ENCODE data around the gene CMTM1.
A peak's percentile ranks its signal among the peaks of the same experiment; 100 is the strongest.

Gene CMTM1

DNA sequence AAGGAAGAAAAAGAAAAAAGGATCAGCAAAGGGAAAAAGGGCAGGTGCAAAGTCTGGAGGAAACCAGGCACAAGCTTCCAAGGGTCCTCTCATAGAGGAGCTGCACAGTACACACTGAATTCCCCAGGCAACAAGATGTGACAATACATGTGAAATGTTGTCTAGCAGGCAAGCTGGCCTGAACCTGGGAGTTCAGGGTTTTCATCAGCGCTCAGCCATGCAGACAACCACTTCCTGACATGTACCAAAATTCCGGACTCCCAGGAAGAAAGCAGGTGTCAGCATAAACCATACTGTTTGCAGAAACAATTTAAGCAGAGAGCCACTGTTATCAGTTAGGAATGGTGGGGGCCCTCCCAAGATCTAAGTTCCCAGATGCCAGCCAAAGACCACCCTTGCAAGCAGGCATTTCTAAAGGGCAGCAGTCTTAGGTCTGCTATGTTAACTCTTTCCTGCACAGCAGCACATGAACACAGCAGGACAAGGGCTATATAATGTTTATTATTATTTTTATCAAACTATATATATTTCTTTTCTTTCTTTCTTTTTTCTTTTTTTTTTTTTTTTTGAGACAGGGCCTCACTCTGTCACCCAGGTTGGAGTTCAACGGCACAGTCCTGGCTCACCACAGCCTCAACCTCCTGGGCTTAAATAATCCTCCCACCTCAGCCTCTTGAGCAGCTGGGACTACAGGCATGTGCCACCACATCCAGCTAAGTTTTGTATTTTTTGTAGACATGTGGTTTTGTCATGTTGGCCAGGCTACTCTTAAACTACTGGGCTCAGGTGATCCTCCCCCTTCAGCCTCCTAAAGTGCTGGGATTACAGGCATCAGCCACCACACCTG is 26.4 kb upstream of the CMTM1 start:
- no peaks in the 10 kb centered on the region for H3K36me3 ChIP-seq (ENCODE audit: low read length)
- no peaks in the 10 kb centered on the region for H4K20me1 ChIP-seq (ENCODE audit: low read depth, low read length)
- TF ChIP-seq EZH2phosphoT487 (conservative IDR thresholded peaks at IDR 0.05; ENCODE audit: low read length) = no peak
- TF ChIP-seq, protein P1, sequence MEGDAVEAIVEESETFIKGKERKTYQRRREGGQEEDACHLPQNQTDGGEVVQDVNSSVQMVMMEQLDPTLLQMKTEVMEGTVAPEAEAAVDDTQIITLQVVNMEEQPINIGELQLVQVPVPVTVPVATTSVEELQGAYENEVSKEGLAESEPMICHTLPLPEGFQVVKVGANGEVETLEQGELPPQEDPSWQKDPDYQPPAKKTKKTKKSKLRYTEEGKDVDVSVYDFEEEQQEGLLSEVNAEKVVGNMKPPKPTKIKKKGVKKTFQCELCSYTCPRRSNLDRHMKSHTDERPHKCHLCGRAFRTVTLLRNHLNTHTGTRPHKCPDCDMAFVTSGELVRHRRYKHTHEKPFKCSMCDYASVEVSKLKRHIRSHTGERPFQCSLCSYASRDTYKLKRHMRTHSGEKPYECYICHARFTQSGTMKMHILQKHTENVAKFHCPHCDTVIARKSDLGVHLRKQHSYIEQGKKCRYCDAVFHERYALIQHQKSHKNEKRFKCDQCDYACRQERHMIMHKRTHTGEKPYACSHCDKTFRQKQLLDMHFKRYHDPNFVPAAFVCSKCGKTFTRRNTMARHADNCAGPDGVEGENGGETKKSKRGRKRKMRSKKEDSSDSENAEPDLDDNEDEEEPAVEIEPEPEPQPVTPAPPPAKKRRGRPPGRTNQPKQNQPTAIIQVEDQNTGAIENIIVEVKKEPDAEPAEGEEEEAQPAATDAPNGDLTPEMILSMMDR (IDR thresholded peaks at IDR 0.05; ENCODE audit: insufficient read depth, low read length, poor library complexity, severe bottlenecking) = no peak
- no peak overlapping the region for H3K27ac ChIP-seq (ENCODE audit: low read depth, low read length)
- no peak overlapping the region for H2AFZ ChIP-seq (ENCODE audit: low read depth, low read length, severe bottlenecking)
- H3K9me2 ChIP-seq (replicated peaks; ENCODE audit: insufficient read depth, low read length) = no peaks in the 10 kb centered on the region
- H3F3A ChIP-seq (ENCODE audit: insufficient read depth) = no peaks in the 10 kb centered on the region
- H3K79me2 ChIP-seq (ENCODE audit: insufficient read depth, low read length) = no peaks in the 10 kb centered on the region
- no peaks in the 10 kb centered on the region for H3K27me3 ChIP-seq (ENCODE audit: low read length)
- H3K4me3 ChIP-seq (ENCODE audit: insufficient read depth, low read length, poor library complexity, severe bottlenecking) = no peak overlapping the region
- H3K4me2 ChIP-seq (ENCODE audit: low read depth, low read length, poor library complexity, severe bottlenecking) = peak overlapping the region; percentile 26
- no peak overlapping the region for H3K9ac ChIP-seq (ENCODE audit: low read length)
- no peaks in the 10 kb centered on the region for H3K9me3 ChIP-seq (ENCODE audit: insufficient read depth, low read length)

DNA sequence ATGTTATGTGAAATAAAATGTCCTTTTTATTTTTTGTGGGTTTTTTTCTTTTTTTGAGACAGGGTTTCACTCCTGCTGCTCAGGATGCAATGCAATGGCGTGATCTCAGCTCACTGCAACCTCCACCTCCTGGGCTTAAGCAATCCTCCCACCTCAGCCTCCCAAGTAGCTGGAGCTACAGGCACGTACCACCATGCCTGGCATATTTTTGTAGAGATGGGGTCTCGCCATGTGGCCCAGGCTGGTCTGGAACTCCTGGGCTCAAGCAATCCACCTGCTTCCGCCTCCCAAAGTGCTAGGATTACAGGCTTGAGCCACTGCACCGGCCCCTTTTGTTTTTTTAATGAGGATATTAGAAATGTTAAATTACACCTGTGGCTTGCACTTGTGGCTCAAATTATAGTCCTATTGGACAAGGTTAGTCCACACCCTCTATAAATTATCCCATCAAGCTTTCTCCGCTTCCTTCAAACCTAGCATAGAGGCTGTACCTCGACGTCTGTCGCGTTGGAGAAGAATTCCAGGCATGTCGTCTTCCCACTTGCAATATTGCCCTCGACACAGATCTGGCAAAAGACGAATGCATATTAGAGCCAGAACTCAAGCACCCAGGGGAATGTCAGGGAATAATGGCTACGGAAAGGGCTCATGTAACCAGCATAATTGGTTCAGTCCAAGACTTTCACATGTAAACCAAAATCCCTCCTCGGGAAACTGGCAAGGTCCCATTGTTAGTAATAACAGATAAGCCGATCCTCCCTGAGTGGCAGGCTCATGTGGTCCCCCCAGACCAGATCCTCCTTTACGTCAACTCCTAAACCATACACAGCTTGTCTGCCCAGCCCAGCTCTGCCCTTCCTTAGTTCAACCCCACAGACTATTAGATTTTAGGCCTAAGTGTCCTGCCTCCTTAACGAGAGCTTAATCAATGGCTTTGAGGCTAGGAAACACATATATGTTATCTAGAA is 24.6 kb upstream of the CMTM1 start:
- Histone ChIP-seq H3K36me3 (ENCODE audit: low read length) (no peaks in the 10 kb centered on the region), H3K4me3 (ENCODE audit: insufficient read depth, low read length, poor library complexity, severe bottlenecking) (no peak overlapping the region), H3K27me3 (ENCODE audit: low read length) (no peaks in the 10 kb centered on the region), H3K9me2 (replicated peaks; ENCODE audit: insufficient read depth, low read length) (no peaks in the 10 kb centered on the region), H3K9ac (ENCODE audit: low read length) (no peak overlapping the region), H4K20me1 (ENCODE audit: low read depth, low read length) (no peaks in the 10 kb centered on the region), H3K4me2 (ENCODE audit: low read depth, low read length, poor library complexity, severe bottlenecking) (no peak overlapping the region), H2AFZ (ENCODE audit: low read depth, low read length, severe bottlenecking) (no peak overlapping the region), H3K27ac (ENCODE audit: low read depth, low read length) (no peak overlapping the region), H3K9me3 (ENCODE audit: insufficient read depth, low read length) (no peaks in the 10 kb centered on the region), H3K79me2 (ENCODE audit: insufficient read depth, low read length) (no peaks in the 10 kb centered on the region), H3F3A (ENCODE audit: insufficient read depth) (no peaks in the 10 kb centered on the region)
- TF ChIP-seq, protein P1 (IDR thresholded peaks at IDR 0.05; ENCODE audit: insufficient read depth, low read length, poor library complexity, severe bottlenecking) = no peak
- TF ChIP-seq EZH2phosphoT487 (conservative IDR thresholded peaks at IDR 0.05; ENCODE audit: low read length) = no peak

DNA sequence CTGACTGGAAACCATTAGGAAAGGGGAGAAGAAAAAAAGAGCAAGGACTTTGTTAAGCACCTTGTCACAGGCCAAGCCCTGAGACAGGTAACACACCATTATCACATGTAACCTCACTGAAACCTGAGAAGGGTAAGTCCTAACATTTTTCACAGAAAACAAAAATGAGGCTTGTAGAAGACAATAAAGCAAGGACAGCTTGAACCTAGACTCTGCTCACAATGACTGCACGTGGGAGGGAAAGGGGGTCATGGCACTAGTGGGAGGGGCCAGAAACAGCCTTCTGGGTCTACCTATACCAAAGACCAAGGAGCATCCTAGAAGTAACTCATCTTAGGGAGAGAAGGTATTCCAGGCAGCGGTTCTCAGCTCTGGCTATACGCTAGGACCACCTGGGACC is 23.8 kb upstream of the CMTM1 start:
- Histone ChIP-seq H3K27ac (ENCODE audit: low read depth, low read length) (no peak overlapping the region), H3K27me3 (ENCODE audit: low read length) (no peaks in the 10 kb centered on the region), H3K36me3 (ENCODE audit: low read length) (no peaks in the 10 kb centered on the region), H2AFZ (ENCODE audit: low read depth, low read length, severe bottlenecking) (no peak overlapping the region), H3F3A (ENCODE audit: insufficient read depth) (no peaks in the 10 kb centered on the region), H3K9me3 (ENCODE audit: insufficient read depth, low read length) (no peaks in the 10 kb centered on the region), H4K20me1 (ENCODE audit: low read depth, low read length) (no peaks in the 10 kb centered on the region), H3K79me2 (ENCODE audit: insufficient read depth, low read length) (no peaks in the 10 kb centered on the region), H3K9ac (ENCODE audit: low read length) (no peak overlapping the region), H3K4me2 (ENCODE audit: low read depth, low read length, poor library complexity, severe bottlenecking) (no peak overlapping the region), H3K4me3 (ENCODE audit: insufficient read depth, low read length, poor library complexity, severe bottlenecking) (no peak overlapping the region), H3K9me2 (replicated peaks; ENCODE audit: insufficient read depth, low read length) (no peaks in the 10 kb centered on the region)
- TF ChIP-seq EZH2phosphoT487 (conservative IDR thresholded peaks at IDR 0.05; ENCODE audit: low read length) = no peak
- TF ChIP-seq, protein P1 (IDR thresholded peaks at IDR 0.05; ENCODE audit: insufficient read depth, low read length, poor library complexity, severe bottlenecking) = no peak

Data from SU-DHL-6 (cell line).